Glomerular visceral epithelial cell (primary cell): Measurements from ENCODE around the gene ZSCAN20.
"Not testable (repeated sequence)": the region's sequence is repeated elsewhere in the genome, so short reads cannot be mapped to it uniquely, and the experiment has no call there.

ENCODE experiments used
- DNase-seq: peaks from one replicate; pipeline ENCODE4 v3.0.0-alpha.2; 2016; ENCODE audit errors: extremely low spot score

ZSCAN20 gene

GRCh38 chr1:33488624-33489023, 16.2 kb downstream of the ZSCAN20 start:
- no peak for DNase-seq

- DNase-seq, result no peak
Observed at GRCh38 chr1:33494929-33495328, 22.5 kb downstream of the ZSCAN20 start.

GRCh38 chr1:33497410-33497809, 25.0 kb downstream of the ZSCAN20 start:
- no peak for DNase-seq

- DNase-seq, result no peak
Observed at GRCh38 chr1:33500547-33500946, 28.1 kb downstream of the ZSCAN20 start.

- DNase-seq, result no peak
Observed at GRCh38 chr1:33501309-33501708, 28.9 kb downstream of the ZSCAN20 start.

GRCh38 chr1:33501774-33502173, 29.3 kb downstream of the ZSCAN20 start:
- no peak for DNase-seq

- no peak for DNase-seq
Observed at GRCh38 chr1:33502726-33503125, 30.3 kb downstream of the ZSCAN20 start.

- no peak for DNase-seq
Observed at GRCh38 chr1:33503506-33503905, 31.1 kb downstream of the ZSCAN20 start.

GRCh38 chr1:33507661-33508060, 35.2 kb downstream of the ZSCAN20 start:
- DNase-seq, result no peak

- no peak for DNase-seq
Observed at GRCh38 chr1:33508151-33508550, 35.7 kb downstream of the ZSCAN20 start.

- DNase-seq, result not testable (repeated sequence)
Observed at GRCh38 chr1:33509276-33509675, 36.8 kb downstream of the ZSCAN20 start.

GRCh38 chr1:33512226-33513011, 40.0 kb downstream of the ZSCAN20 start:
- no peak for DNase-seq

GRCh38 chr1:33515112-33515511, 42.7 kb downstream of the ZSCAN20 start:
- no peak for DNase-seq

GRCh38 chr1:33515607-33516006, 43.2 kb downstream of the ZSCAN20 start:
- DNase-seq, result no peak

GRCh38 chr1:33516428-33516827, 44.0 kb downstream of the ZSCAN20 start:
- no peak for DNase-seq

- DNase-seq, result no peak
Observed at GRCh38 chr1:33516891-33517567, 44.6 kb downstream of the ZSCAN20 start.

- DNase-seq, result no peak
Observed at GRCh38 chr1:33517596-33518250, 45.3 kb downstream of the ZSCAN20 start.

GRCh38 chr1:33519240-33519884, 46.9 kb downstream of the ZSCAN20 start:
- DNase-seq, result no peak

- DNase-seq, result no peak
Observed at GRCh38 chr1:33524586-33524985, 52.1 kb downstream of the ZSCAN20 start.

GRCh38 chr1:33527934-33528333, 55.5 kb downstream of the ZSCAN20 start:
- no peak for DNase-seq

GRCh38 chr1:33529957-33530356, 57.5 kb downstream of the ZSCAN20 start:
- no peak for DNase-seq

- no peak for DNase-seq
Observed at GRCh38 chr1:33532250-33532649, 59.8 kb downstream of the ZSCAN20 start.
